GM10847 (cell line): ENCODE data around the gene TMEM208.

Experiments
- POLR2A ChIP-seq: IDR thresholded peaks from 2 replicates; pipeline ENCODE4 v1.6.1; 2011; ENCODE audit not compliant: insufficient read length; ENCODE audit errors: extremely low read depth

Gene TMEM208

GRCh38 chr16:67212766-67213165, 14.2 kb upstream of the TMEM208 start:
- TF ChIP-seq POLR2A, result no peak

- TF ChIP-seq POLR2A, result no peak
Observed at GRCh38 chr16:67213197-67214019, 13.5 kb upstream of the TMEM208 start.

- TF ChIP-seq POLR2A, result no peak
Observed at GRCh38 chr16:67215706-67216105, 11.2 kb upstream of the TMEM208 start.

- TF ChIP-seq POLR2A, result no peak
Observed at GRCh38 chr16:67216612-67217490, 10.1 kb upstream of the TMEM208 start.

- no peak for TF ChIP-seq POLR2A
Observed at GRCh38 chr16:67223992-67224391, 2.9 kb upstream of the TMEM208 start.

GRCh38 chr16:67226295-67226803, 581 bp upstream of the TMEM208 start:
- no peak for TF ChIP-seq POLR2A

GRCh38 chr16:67227567-67227921, 614 bp downstream of the TMEM208 start:
- no peak for TF ChIP-seq POLR2A

- no peak for TF ChIP-seq POLR2A
Observed at GRCh38 chr16:67228034-67228785, 1.3 kb downstream of the TMEM208 start.

- TF ChIP-seq POLR2A, result no peak
Observed at GRCh38 chr16:67228905-67229304, 2.0 kb downstream of the TMEM208 start.

- no peak for TF ChIP-seq POLR2A
Observed at GRCh38 chr16:67229906-67230808, 3.2 kb downstream of the TMEM208 start.

GRCh38 chr16:67230809-67231660, 4.1 kb downstream of the TMEM208 start:
- no peak for TF ChIP-seq POLR2A

- TF ChIP-seq POLR2A, result no peak
Observed at GRCh38 chr16:67233596-67233995, 6.7 kb downstream of the TMEM208 start.

GRCh38 chr16:67234180-67234597, 7.3 kb downstream of the TMEM208 start:
- no peak for TF ChIP-seq POLR2A
